NCI-H2107 (cell line): Measurements from ENCODE around the gene CBX8.

ENCODE experiments used
- DNase-seq: peaks from one replicate; lab custom pipeline; 2025; lab: John Stamatoyannopoulos, UW

The CBX8 gene

DNA sequence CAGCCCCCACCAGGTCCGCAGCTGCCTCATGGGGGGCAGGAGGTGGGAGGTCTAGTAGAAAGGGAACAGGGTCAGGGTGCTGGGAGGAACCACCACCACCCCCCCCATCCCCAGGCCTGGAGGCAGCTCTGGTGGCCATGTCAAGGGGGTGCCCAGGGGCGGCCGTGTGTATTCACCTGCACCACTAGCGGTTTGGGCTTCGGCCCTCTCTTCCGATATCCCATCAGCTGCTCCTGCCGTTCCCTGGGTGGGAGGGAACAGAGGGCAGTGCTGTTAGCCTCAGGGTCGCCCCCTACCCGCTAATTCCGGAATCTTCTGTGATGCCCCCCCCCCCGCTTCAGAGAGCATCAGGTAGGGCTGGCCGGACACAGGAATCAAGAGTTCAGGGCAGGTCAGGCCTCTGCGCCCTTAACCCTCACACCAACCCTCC is 38.6 kb upstream of the CBX8 start:
- DNase-seq, result no peak

DNA sequence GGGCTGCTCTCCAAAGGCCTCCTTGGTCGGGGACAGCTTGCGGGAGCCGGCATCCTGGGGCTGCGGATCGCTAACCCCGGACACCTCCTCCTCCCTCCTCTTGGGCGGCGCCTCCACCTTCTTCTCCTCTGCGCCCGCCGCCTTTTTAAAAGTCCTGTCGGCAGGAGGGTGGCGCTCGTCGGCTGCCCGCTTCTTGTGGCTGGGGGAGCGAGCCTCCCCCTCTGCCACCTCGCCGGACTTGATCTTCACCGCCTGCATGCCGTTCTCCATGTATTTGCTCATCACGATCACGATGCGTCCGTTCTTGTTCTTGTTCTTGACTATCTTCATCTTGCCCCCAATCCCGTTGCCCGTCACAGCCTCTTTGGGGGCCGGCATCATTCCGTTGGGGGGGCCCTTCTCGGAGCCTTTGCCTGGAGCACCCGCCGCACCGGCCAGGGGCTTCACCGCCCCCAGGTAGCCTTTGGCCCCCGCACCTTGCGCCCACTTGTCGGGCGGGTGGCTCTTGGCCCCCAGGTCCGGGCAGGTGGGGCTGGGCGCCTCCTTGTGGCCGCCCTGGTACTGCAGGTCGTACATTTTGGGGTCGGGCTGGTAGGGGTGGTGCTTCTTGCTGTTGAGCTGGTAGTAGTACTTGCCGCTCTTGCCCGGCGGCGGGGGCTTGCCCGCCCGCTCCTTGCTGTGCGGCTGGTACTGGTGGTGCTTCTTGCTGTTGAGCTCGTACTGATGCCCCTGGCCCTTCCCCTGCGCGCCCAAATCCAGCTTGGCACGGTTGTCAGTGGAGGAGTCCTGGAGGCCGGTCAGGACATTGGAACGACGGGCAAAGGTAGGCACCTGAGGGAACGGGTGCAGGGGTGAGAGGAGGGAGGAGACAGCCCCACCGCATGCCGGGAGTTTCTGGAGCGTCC is 37.9 kb upstream of the CBX8 start:
- no peak for DNase-seq

GRCh38 chr17:79833744-79834564 is 37.1 kb upstream of the CBX8 start:
- DNase-seq, result no peak

GRCh38 chr17:79833110-79833450 is 36.2 kb upstream of the CBX8 start:
- DNase-seq, result no peak

DNA sequence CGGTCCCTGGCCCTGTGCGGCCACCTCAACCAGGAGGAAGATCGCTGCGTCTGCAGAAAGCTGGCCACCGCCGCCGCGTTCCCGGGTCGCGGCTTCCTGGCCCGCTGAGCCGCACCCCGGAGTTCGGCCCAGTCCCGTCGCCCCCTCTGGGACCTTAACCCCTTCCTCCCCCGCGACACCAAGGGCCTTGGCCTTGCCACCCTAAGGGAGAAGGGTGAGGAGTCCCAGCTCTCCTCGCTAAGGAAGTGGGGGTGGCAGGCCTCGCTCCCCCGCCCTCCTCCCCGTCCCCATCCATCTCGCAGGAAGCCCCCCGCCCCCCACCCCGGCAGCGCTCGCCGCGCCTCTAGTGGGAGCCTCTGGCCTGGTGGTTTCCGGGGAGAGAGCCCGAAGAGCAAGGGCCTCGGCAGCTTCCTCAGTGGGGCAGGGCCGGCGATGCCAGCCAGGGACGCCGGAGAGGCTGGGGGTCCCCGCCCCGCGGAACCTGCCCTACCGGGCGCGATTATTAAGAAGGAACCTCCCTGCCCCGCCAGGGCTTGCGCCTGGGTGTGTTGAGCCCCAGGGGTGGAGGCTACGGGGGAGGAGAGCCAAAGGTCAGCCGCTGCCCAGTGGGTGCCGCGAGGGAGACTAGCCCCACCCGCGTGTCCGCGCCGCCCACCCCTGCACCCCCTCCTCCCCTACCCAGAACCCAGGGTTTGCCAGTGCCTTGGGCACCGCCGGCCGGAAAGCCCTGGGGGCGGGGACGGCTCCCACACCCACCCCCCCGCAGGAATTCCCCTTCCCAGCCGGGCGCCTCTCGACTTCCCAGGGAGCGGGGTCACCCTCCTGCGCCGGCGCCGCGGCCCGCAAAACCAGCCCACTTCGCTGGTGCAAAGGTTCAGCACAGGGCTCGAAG is 35.6 kb upstream of the CBX8 start:
- no peak for DNase-seq

- DNase-seq, result no peak
Measured at GRCh38 chr17:79831265-79832217, 34.7 kb upstream of the CBX8 start.

DNA sequence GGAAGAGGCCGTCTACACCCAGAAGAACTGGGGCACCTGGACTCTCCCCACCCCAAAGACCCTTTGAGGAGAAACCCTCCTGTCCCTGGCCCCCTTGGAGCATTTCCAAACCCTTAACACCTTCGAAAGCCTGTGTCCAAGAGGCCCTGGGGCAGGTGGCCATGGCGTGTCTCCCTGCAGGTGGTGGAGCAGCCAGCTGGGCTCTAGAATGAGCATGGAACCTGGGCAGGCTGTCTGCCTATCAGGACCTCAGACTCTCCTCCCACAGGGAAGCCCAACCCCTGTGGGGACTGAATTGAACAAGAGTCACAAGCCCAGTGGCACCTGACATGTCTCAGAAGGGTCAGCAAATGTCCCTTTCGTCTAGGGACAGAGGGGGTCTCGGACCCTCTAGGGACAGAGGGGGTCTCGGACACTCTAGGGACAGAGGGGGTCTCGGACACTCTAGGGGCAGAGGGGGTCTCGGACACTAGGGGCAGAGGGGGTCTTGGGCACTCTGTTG is 33.9 kb upstream of the CBX8 start:
- DNase-seq, result no peak

DNA sequence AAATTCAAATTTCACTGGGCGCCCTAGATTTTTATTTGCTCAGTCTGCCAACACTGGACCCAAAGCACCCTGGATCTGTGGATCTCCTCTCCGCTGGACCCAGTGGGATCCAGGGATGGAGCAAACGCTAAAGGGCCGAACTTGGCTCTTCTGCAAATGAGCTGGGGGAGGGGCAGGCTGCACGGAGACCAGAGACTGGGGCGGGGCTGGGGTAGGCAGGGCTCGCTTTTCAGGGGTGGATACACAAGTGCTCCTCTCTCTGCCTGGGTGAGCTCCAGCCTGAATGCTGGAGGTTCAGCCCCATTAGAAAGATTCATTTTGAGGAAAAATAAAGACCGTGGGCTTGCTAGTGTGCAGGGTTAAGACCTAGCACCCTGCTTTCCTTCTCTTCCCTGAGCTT is 33.4 kb upstream of the CBX8 start:
- no peak for DNase-seq

- DNase-seq, result no peak
Measured at GRCh38 chr17:79829457-79829856, 32.6 kb upstream of the CBX8 start.

DNA sequence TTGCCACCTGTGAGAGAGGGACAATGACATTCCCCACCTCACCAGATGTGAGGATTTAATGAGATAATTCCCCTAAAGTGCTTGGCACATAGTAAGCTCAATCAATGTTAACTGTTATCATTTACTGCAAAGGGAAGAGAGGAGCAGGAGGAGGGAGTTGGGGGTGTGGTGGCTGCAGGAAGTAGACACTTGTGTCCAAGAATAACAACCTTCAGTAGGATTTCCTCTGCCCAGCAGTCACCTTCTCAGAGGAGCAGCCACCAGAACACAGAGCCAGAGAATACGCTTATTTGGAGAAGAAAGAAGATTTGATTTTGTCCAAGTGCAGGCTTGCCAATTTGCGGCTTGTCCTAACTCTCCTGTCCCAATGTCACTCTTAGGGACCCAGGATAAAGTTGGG is 32.1 kb upstream of the CBX8 start:
- DNase-seq, result no peak

DNA sequence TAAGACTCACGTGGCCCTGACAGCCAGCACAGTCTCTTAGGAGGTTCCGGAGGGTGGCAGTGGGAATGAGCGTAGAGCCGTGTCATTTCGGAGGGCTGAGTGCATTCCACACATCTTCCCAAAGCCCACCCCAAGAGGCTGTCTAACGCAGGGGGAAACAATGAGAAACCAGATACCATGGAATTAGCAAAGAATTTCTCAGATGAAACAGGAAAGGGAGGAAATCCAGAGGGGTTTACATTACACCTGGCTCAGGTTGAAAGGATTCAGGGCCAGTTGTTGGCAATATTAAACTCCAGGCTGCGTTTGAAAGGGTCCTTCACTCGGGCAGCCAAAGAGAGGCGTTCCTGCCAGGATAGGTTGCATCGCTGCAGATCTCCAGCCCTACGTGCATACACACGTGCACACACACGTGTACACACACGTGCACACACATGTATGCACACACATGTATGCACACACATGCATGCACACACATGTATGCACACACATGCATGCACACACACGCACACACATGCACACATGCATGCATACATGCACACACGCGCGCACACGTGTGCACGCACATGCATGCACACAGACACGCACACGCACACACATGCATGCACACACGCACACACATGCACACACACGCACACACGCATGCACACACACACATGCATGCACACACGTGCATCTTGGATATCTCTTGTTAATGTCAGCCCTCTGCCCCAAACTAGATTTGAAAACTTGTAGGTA is 30.1 kb upstream of the CBX8 start:
- DNase-seq, result no peak

GRCh38 chr17:79826204-79826680 is 29.4 kb upstream of the CBX8 start:
- no peak for DNase-seq

DNA sequence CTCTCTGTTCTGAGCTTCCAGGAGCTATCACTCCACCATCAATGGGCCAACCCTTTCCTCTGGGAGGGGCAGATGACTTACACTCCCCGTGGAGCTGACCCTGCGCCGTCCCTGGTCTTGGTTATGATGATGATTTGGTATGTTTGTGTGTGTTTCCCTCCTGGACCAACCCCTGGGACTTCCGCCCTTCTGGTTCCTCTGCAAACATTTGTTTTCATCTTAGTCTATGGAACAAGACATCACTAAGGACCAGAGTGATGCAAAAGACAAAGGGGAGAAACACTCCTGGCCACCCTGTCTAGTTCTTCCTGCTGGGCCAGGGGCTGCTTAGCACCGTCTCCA is 28.7 kb upstream of the CBX8 start:
- DNase-seq, result no peak

DNA sequence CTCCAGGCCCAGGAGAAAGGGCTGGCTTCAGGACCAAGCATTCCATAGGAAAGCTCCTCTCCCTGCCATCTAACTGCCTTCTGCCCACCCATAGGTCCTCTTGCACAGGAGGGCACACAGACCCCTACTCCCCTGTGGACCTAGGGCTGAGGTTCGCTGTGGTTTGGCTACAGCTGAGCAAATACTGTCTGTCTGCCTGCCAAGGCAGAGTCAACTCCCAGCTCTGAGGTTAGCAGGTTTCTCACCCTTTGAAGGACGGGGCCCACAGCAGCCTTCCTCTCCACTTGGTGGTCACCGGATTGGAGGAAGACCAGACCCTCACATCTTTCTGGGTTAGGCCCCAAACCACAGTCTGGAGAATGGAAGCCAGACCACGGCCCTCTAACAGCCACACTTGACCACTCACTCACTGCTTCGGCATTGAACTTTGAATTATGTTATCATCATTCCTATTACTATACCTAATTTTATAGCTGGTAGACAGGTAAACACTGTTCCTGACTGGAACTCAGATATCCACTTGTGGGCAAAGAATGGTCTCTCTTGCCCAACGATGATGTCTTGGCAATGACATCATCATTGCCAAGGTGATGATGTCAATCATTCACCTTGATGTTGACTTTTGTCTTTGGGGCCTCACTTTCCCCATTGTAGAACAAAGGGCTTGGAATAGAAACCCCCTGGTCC is 28.2 kb upstream of the CBX8 start:
- DNase-seq, result no peak

DNA sequence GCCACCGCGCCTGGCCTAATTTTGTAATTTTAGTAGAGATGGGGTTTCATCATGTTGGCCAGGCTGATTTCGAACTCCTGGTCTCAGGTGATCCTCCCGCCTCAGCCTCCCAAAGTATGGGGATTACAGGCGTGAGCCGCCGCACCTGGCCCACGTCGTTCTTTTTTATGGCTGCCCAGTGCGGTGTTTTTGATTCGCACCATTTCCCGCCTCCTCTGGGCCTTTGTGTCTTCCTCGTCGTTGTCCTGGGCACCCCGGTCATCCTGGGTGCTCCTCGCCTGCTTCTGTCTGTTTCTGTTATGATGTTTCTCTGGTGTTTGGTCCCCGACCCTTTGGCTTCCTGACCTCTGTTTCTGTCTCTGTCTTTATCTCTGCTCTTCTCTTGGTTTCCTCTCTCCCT is 27.4 kb upstream of the CBX8 start:
- DNase-seq, result no peak

- DNase-seq, result no peak
Measured at GRCh38 chr17:79822583-79823124, 25.8 kb upstream of the CBX8 start.

DNA sequence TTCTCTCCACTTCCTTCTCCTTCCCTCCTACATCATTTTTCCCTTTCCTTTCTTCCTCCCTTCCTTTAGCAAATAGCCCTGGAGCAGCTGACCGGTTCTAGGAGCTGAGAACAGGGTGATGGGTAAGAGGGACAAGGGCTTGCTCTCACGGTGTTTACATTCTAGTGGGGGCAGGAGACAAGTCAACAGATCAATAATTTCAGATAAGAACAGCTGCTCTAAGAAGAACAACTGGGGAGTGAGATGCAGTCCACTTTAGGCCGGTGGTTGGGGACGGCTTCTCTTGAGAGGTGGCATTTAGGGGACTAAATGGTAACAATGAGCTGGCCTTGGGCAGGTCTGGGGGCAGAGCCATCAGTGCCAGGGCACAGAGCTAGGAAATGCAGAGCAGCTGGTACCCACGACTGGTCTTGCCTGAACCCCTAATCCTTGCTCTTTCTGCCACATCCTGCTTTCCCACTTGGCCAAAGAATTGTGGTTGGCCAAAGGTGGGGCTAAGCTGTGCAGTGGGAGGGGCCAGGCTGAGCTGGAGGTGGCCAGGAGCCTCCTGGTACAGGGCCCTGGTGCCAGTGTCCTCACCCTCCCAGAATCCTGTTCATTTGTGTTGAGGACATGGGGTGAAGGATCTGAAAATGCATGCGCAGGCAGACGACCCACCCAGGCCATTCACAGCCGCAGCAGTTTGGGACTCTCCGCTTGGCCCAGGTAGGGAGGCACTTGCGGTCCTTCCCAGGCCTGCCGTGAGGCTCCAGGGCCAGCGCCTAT is 24.6 kb upstream of the CBX8 start:
- no peak for DNase-seq

- DNase-seq, result no peak
Measured at GRCh38 chr17:79820959-79821330, 24.1 kb upstream of the CBX8 start.
